Stimulated activated CD8-positive, alpha-beta memory T cell treated with anti-CD3 and anti-CD28 coated beads, Interleukin-15, amount 100 ng/mL, for 48 hours (primary cell): ENCODE data around the gene AGR3.

Experiments used
- DNase-seq, 2 donors: peaks; one replicate each; pipeline ENCODE4 v3.0.0-alpha.2; 2020; ENCODE audit warnings: low read depth in 2 of 2

The AGR3 gene

DNA sequence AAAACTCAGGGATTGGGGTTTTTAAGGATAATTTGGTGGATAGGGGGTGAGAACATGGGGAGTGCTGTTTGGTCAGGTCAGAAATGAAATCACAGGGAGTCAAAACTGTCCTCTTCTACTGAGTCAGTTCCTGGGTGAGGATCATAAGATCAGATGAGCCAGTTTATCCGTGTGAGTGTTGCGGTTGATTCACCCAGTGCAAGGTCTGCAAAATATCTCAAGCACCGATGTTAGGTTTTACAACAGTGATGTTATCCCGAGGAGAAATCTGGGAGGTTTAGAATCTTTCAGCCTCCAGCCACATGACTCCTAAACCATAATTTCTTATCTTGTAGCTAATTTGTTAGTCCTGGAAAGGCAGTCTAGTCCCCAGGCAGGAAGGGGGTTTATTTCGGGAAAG is 45.3 kb downstream of the AGR3 start:
- DNase-seq = no peak

DNA sequence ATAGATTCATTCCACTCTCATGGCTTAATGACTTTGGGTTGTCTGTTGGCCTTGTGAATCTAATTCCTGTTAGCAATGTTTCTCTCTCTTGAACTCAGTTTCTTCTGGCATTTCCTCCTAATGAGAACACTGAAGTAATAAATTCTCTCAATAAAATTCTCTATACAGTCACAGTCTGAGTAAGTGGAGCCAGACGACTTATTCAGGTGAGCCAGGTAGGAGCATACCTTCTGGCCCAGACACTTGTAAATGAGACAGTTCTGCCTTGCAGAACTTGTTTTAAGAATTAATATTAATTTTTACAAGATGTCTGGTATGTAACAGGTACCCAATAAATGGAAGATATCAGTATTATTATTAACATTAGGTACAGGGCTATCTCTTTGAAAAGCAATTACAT is 48.4 kb downstream of the AGR3 start:
- DNase-seq = no peak

GRCh38 chr7:16826060-16826459 is 55.7 kb downstream of the AGR3 start:
- no peak for DNase-seq

GRCh38 chr7:16822029-16822428 is 59.8 kb downstream of the AGR3 start:
- DNase-seq = no peak

DNA sequence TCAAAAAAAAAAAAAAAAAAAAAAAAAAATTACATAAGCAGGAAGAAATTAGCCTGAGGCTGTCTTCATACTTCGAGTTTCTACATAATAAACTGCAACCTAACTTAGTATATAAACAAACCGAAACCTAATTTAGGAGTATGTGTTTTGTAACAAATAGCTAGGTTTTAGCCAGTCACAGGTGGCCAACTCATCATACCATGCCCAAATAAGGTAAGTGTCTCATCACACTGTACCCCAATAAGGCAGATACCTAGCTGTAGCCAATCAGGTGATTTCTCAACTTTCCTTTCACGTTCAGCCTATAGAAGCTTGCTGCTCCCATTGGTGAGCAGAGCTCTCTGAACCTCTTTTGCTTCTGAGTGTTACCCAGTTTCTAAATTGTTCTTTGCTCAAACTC is 63.1 kb downstream of the AGR3 start:
- DNase-seq = no peak

- no peak for DNase-seq
Measured at GRCh38 chr7:16817536-16817935, 64.2 kb downstream of the AGR3 start.

DNA sequence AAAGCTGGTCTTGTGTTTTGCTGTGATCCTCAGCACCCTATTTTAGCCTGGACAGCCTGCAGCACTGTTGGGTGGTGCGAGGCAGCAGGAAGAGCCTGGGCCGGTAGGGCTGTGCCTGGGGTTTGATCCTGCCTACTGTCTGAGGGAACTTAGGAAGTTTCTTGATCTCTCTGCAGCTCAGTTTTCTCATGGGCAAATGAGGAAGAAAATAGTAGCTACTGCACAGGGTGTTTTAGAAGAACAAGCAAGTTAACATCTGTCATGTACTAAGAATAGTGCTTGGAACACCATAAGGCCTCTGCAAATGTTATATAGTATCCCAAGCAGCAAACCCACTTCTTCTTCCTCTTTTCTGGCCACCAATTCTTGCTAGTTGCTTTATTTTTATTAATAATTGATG is 65.0 kb downstream of the AGR3 start:
- no peak for DNase-seq

DNA sequence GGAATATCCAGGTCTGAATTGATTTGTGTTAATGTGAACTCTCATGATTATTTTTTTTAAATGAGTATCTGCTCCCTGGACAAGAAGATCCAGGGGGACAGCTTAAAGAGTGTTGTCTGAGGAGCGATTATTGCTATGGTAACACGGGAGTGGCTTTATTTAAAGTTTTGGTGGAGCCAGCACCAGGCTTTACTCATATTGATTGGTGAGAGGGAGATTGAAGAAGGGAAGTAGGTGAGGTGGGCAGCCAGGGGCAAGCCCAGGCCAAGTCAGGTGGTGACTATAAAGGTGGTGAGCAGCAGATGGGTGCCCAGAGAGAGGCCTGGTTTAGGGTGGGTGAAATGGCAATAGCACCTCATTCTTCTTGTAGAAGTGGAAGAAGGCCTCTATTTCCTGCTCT is 66.8 kb downstream of the AGR3 start:
- no peak for DNase-seq

DNA sequence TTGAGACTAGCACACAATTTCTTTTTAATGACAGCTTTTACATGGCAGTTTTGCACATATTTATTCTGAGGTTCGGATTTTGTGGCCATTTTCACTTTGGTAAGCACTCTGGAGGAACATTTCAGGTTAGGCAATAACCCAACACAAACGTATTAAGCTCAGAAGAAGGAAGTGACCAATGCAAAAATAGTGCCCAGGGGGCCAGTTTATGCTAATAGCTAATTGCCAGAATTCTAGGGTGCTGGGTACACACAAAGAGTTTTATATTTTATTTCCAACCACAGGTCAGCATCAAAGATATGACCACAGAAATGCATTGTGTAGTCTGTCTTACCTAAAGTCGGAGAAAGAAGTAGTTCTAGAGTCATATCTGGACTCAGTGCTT is 68.6 kb downstream of the AGR3 start:
- DNase-seq = no peak

- DNase-seq = no peak
Measured at GRCh38 chr7:16812542-16813231, 69.1 kb downstream of the AGR3 start.

DNA sequence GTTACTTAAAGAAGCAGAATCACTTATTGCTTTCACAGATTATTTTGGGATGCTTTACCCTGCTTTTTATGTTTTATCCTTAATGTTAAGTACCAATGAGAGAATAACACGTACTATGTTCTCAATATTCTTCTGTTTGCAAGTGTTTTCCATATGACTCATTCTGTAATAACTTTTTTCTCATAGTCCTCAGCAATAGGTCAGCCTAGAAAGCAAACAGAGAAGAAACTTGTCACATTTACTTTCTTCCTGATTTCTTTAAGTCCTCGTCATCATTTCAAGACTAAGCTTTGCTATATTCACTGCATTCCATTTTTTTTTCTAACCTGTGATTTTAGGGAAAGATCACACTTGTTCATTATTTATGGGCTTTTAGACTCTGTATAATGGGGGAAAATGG is 70.2 kb downstream of the AGR3 start:
- no peak for DNase-seq

GRCh38 chr7:16810573-16810972 is 71.2 kb downstream of the AGR3 start:
- DNase-seq = no peak

DNA sequence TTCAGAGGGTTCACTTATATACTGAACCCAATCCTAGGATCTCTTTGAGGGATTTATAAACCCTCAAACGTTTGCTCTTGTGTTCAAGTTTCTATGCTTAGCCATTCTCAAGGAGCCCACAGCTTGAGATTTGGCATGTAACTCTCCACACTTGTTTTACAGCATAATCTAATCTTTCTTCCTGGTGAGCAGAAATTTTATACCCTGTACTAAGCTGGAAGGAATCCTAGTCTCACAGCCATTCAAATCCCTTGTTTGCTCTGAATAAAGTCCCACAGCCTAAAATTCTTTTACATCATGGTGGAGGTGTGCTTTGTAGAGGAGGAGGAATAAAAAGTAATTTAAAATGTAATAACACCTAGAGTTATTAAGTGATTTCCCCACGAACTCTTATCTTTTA is 71.7 kb downstream of the AGR3 start:
- no peak for DNase-seq
